H9 (cell line): Measurements from ENCODE around the gene RNF212. TPM values are rescaled to one million over a fixed set of nuclear protein-coding genes. Genes with fewer than 3 reads are reported as not detected.

Experiments used
- DNase-seq: peaks from one replicate; pipeline ENCODE4 v3.0.0-alpha.2; 2017
- H2AFZ ChIP-seq: one replicate; pipeline ENCODE4 v1.6.1; 2013; ENCODE audit warnings: mild to moderate bottlenecking, low read length, control low read depth, moderate library complexity
- H2AK5ac ChIP-seq: 2 replicates; pipeline ENCODE4 v1.6.1; 2013; ENCODE audit warnings: low read length, control low read depth, mixed read lengths; ENCODE audit not compliant: insufficient read length
- H2BK120ac ChIP-seq: one replicate; pipeline ENCODE4 v1.6.1; 2013; ENCODE audit warnings: low read depth, mild to moderate bottlenecking, low read length, control low read depth, inconsistent platforms; ENCODE audit not compliant: poor library complexity, severe bottlenecking
- H2BK12ac ChIP-seq: 2 replicates; pipeline ENCODE4 v1.6.1; 2013; ENCODE audit warnings: low read length, control low read depth, mixed read lengths, low read depth; ENCODE audit not compliant: insufficient read length
- H2BK15ac ChIP-seq: 2 replicates; pipeline ENCODE4 v1.6.1; 2013; ENCODE audit warnings: low read depth, low read length, control low read depth
- H2BK20ac ChIP-seq: one replicate; pipeline ENCODE4 v1.6.1; 2013; ENCODE audit warnings: low read depth, mild to moderate bottlenecking, low read length, control low read depth, inconsistent platforms; ENCODE audit not compliant: poor library complexity, severe bottlenecking
- H2BK5ac ChIP-seq: 2 replicates; pipeline ENCODE4 v1.6.1; 2013; ENCODE audit warnings: low read length, control low read depth, mixed read lengths; ENCODE audit not compliant: insufficient read length
- H3K14ac ChIP-seq: 2 replicates; pipeline ENCODE4 v1.6.1; 2013; ENCODE audit warnings: low read length, control low read depth; ENCODE audit not compliant: insufficient read depth
- H3K18ac ChIP-seq: 2 replicates; pipeline ENCODE4 v1.6.1; 2013; ENCODE audit warnings: low read depth, mild to moderate bottlenecking, mixed read lengths, low read length, control low read depth; ENCODE audit not compliant: insufficient read length
- H3K23ac ChIP-seq: 2 replicates; pipeline ENCODE4 v1.6.1; 2013; ENCODE audit warnings: low read length, control low read depth, mixed read lengths, low read depth; ENCODE audit not compliant: insufficient read length
- H3K23me2 ChIP-seq: 2 replicates; pipeline ENCODE4 v1.6.1; 2013; ENCODE audit warnings: low read depth, mild to moderate bottlenecking, mixed read lengths, low read length, control low read depth; ENCODE audit not compliant: insufficient read length, poor library complexity, severe bottlenecking
- H3K27ac ChIP-seq: 2 replicates; pipeline ENCODE4 v1.5.1; 2013; ENCODE audit warnings: low read length, control low read depth, mixed read lengths, low read depth; ENCODE audit not compliant: insufficient read length
- H3K27me3 ChIP-seq: 2 replicates; pipeline ENCODE4 v1.6.1; 2013; ENCODE audit warnings: low read length, control low read depth, inconsistent platforms; ENCODE audit not compliant: insufficient read depth
- H3K4ac ChIP-seq: 2 replicates; pipeline ENCODE4 v1.6.1; 2013; ENCODE audit warnings: low read depth, mild to moderate bottlenecking, control low read depth, inconsistent platforms, low read length, moderate library complexity
- H3K4me1 ChIP-seq: 2 replicates; pipeline ENCODE4 v1.6.1; 2013; ENCODE audit warnings: low read length, control low read depth, inconsistent platforms; ENCODE audit not compliant: insufficient read depth
- H3K4me2 ChIP-seq: 2 replicates; pipeline ENCODE4 v1.6.1; 2013; ENCODE audit warnings: low read length, control low read depth, mixed read lengths; ENCODE audit not compliant: insufficient read length, insufficient read depth
- H3K56ac ChIP-seq: 2 replicates; pipeline ENCODE4 v1.6.1; 2013; ENCODE audit warnings: low read depth, mild to moderate bottlenecking, mixed read lengths, low read length, control low read depth; ENCODE audit not compliant: insufficient read length
- H3K79me1 ChIP-seq: 2 replicates; pipeline ENCODE4 v1.6.1; 2013; ENCODE audit warnings: low read depth, mild to moderate bottlenecking, moderate library complexity, low read length, control low read depth, inconsistent platforms; ENCODE audit not compliant: insufficient read depth, poor library complexity, severe bottlenecking
- H3K79me2 ChIP-seq: 2 replicates; pipeline ENCODE4 v1.6.1; 2013; ENCODE audit warnings: low read length, control low read depth, inconsistent platforms; ENCODE audit not compliant: insufficient read depth
- H3K9ac ChIP-seq: 2 replicates; pipeline ENCODE4 v1.6.1; 2013; ENCODE audit warnings: low read length, control low read depth, mixed read lengths; ENCODE audit not compliant: insufficient read length; ENCODE audit errors: extremely low read depth
- H3K9me3 ChIP-seq: one replicate; pipeline ENCODE4 v1.6.1; 2013; ENCODE audit warnings: low read depth, low read length, inconsistent platforms; ENCODE audit not compliant: control insufficient read depth
- H3T11ph ChIP-seq: one replicate; pipeline ENCODE4 v1.6.1; 2013; ENCODE audit warnings: mild to moderate bottlenecking, low read length, control low read depth, inconsistent platforms
- H4K20me1 ChIP-seq: one replicate; pipeline ENCODE4 v1.6.1; 2013; ENCODE audit not compliant: control insufficient read depth, insufficient read length, insufficient read depth
- H4K5ac ChIP-seq: 2 replicates; pipeline ENCODE4 v1.6.1; 2013; ENCODE audit warnings: low read depth, mild to moderate bottlenecking, mixed read lengths, low read length, control low read depth; ENCODE audit not compliant: insufficient read length
- H4K8ac ChIP-seq: replicated peaks from 2 replicates; pipeline ENCODE4 v1.6.1; 2013; ENCODE audit warnings: low read length, control low read depth, mixed read lengths, low read depth; ENCODE audit not compliant: insufficient read length
- H4K91ac ChIP-seq: 2 replicates; pipeline ENCODE4 v1.6.1; 2013; ENCODE audit warnings: low read depth, mild to moderate bottlenecking, moderate library complexity, mixed read lengths, low read length, control low read depth; ENCODE audit not compliant: insufficient read length
- H3K27ac Mint-ChIP-seq, 3 experiments: 2 replicates in 2 of 3; 3 replicates in 1 of 3; pipeline ENCODE4 v1.8.0; 2020 to 2021; ENCODE audit warnings: mixed read lengths in 3 of 3, mild to moderate bottlenecking in 1 of 3, moderate library complexity in 1 of 3
- H3K27me3 Mint-ChIP-seq: 2 replicates; pipeline ENCODE4 v1.8.0; 2021; ENCODE audit warnings: low read depth, mild to moderate bottlenecking, moderate library complexity, mixed read lengths
- H3K36me3 Mint-ChIP-seq, 3 experiments: 2 replicates in 2 of 3; 3 replicates in 1 of 3; pipeline ENCODE4 v1.8.0; 2020 to 2021; ENCODE audit warnings: low read depth in 3 of 3, mixed read lengths in 3 of 3; ENCODE audit not compliant: insufficient read depth in 1 of 3
- H3K4me1 Mint-ChIP-seq, 2 experiments: 2 replicates each; pipeline ENCODE4 v1.8.0; 2020; ENCODE audit warnings: mixed read lengths in 2 of 2
- H3K4me3 Mint-ChIP-seq, 2 experiments: 2 replicates in 1 of 2; 3 replicates in 1 of 2; pipeline ENCODE4 v1.8.0; 2020 to 2021; ENCODE audit warnings: mild to moderate bottlenecking in 2 of 2, mixed read lengths in 2 of 2, moderate library complexity in 1 of 2
- H3K9me3 Mint-ChIP-seq, 2 experiments: 2 replicates in 1 of 2; 3 replicates in 1 of 2; pipeline ENCODE4 v1.8.0; 2020; ENCODE audit warnings: mild to moderate bottlenecking in 2 of 2, mixed read lengths in 2 of 2, moderate library complexity in 1 of 2
- WGBS: extraction: QIAGEN DNeasy Blood & Tissue Kit; methylation state at CpG from one replicate; pipeline ENCODE4 v1.1.7; 2013; ENCODE audit warnings: missing lambda C conversion rate, low lambda C conversion rate, mixed read lengths; ENCODE audit not compliant: insufficient read length; ENCODE audit errors: extremely low coverage; 5-methylcytosine and 5-hydroxymethylcytosine counted together
- total RNA-seq: library from RNA; stranded (reverse); gene quantifications from 2 replicates; pipeline ENCODE4 v1.2.1, GENCODE V29; 2021
- TF ChIP-seq, protein P1 (sequence below): fragments of 200-600 bp; sonication (generic); conservative IDR thresholded peaks from 3 replicates; pipeline ENCODE4 v1.8.0; 2021; ENCODE audit warnings: antibody characterized with exemption, mild to moderate bottlenecking

RNF212 gene
- total RNA-seq, 1 experiment from 2014 or later, result 3.0 TPM

DNA sequence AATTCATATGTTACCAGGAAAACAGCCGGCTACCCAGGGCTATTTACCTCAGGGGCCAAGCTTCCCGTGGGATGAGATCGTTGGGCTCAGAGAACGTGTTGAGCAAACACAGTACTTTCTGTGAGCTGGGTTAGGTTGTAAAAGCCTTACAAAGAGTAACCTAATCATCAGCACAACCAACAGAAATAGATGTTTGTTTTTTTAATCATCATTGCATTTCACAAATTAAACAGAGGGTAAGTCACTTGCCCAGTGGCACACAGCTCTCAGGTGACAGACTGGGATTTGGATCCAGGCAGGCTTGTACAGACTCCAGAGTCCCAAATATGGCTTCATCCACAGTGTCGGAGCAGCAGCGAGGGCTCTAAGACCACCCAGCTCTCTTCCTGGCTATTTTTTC lies 38.9 kb upstream of the RNF212 start:
- Histone ChIP-seq H2BK15ac (no peak overlapping the region), H3K79me2 (no peaks in the 10 kb centered on the region)
- no peak overlapping the region for H3K4me3 Mint-ChIP-seq

More for the DNA sequence above, 38.9 kb upstream of the RNF212 start:
- H3K4ac ChIP-seq, result no peak overlapping the region
- no peak overlapping the region for H3K27ac ChIP-seq
- no peak overlapping the region for H3K23ac ChIP-seq
- Mint-ChIP-seq H3K27me3 (peaks cover 56% of the 10 kb centered on the region), H3K27ac (no peak overlapping the region), H3K36me3 (no peaks in the 10 kb centered on the region; a peak in 1 of 7 replicates), H3K9me3 (peaks cover 5 to 15% of the 10 kb centered on the region in 2 experiments; a peak in 4 of 5 replicates), H3K4me1 (no peaks in the 10 kb centered on the region)
- no peak overlapping the region for H3K4me2 ChIP-seq
- H2AK5ac ChIP-seq, result no peak overlapping the region
- no peak overlapping the region for H4K91ac ChIP-seq
- no peaks in the 10 kb centered on the region for H3K23me2 ChIP-seq
- H3K4me1 ChIP-seq, result no peaks in the 10 kb centered on the region
- no peak overlapping the region for H2AFZ ChIP-seq
- H3T11ph ChIP-seq, result no peak overlapping the region
- H4K5ac ChIP-seq, result no peak overlapping the region
- no peaks in the 10 kb centered on the region for H4K20me1 ChIP-seq
- H4K8ac ChIP-seq, result no peak overlapping the region
- no peaks in the 10 kb centered on the region for H3K27me3 ChIP-seq
- H3K14ac ChIP-seq, result no peak overlapping the region
- WGBS, result no CpG with 5 or more reads among the region's 6 CpGs
- no peaks in the 10 kb centered on the region for H3K79me1 ChIP-seq
- TF ChIP-seq, protein P1, sequence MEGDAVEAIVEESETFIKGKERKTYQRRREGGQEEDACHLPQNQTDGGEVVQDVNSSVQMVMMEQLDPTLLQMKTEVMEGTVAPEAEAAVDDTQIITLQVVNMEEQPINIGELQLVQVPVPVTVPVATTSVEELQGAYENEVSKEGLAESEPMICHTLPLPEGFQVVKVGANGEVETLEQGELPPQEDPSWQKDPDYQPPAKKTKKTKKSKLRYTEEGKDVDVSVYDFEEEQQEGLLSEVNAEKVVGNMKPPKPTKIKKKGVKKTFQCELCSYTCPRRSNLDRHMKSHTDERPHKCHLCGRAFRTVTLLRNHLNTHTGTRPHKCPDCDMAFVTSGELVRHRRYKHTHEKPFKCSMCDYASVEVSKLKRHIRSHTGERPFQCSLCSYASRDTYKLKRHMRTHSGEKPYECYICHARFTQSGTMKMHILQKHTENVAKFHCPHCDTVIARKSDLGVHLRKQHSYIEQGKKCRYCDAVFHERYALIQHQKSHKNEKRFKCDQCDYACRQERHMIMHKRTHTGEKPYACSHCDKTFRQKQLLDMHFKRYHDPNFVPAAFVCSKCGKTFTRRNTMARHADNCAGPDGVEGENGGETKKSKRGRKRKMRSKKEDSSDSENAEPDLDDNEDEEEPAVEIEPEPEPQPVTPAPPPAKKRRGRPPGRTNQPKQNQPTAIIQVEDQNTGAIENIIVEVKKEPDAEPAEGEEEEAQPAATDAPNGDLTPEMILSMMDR, result no peak
- H2BK5ac ChIP-seq, result no peak overlapping the region
- no peak for DNase-seq
- no peak overlapping the region for H3K56ac ChIP-seq
- no peak overlapping the region for H2BK120ac ChIP-seq
- H3K18ac ChIP-seq, result no peak overlapping the region
- H3K9ac ChIP-seq, result no peak overlapping the region
- H2BK20ac ChIP-seq, result no peak overlapping the region
- H3K9me3 ChIP-seq, result no peaks in the 10 kb centered on the region
- H2BK12ac ChIP-seq, result no peak overlapping the region
